ENCODE results near the gene SLC12A5.

The SLC12A5 gene

GRCh38 chr20:46007671-46008070, 21.3 kb upstream of the SLC12A5 start:
- no peak for DNase-seq

GRCh38 chr20:46009816-46010215, 19.2 kb upstream of the SLC12A5 start:
- DNase-seq: no peak

- DNase-seq: no peak
Measured at GRCh38 chr20:46010491-46011391, 18.3 kb upstream of the SLC12A5 start.

GRCh38 chr20:46011631-46012482, 17.2 kb upstream of the SLC12A5 start:
- DNase-seq: no peak

GRCh38 chr20:46012921-46013320, 16.1 kb upstream of the SLC12A5 start:
- DNase-seq: no peak

- no peak for DNase-seq
Measured at GRCh38 chr20:46013322-46013828, 15.6 kb upstream of the SLC12A5 start.

- DNase-seq: peak; percentile 48
Measured at GRCh38 chr20:46013829-46014516, 15.0 kb upstream of the SLC12A5 start.

DNA sequence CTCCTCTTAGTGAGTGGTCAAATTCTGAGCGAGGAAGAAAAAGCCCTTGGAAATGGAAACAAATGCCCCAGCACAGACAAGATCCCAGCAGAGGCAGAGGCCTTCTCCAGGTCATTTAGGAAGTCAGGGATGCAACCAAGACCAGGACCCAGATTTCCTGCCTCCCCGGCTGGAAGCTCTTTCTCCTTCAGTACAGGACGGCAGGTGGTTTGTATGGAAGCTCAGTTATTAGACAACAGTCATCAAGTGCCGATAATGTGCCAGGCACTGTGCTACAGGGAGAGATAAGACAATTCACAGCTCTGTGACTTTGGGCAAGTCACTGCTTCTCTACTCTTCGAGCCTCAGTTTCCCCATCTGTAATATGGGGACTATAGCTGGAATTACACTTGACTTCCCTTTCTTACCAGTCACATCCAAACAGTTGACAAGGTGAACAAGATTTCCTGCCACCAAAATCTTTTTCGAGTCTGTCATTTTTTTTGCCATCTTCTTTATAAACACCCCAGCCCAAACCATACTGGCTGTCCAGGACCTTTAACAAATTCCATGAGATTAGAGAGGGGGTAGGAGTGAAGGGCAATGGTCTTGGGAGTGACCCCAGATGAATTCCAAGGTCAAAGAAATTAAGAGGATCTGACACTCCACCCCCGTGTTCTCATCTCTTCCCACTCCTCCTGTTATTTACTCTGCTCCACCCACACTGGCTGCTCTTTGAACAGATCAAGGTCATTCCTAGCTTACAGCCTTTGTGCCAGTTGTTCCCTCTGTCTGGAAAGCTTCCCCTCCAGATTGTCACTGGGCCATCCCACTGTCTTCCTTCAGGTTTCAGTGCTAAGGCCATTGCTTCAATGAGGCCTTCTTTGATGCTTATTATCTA, 14.3 kb upstream of the SLC12A5 start:
- DNase-seq: no peak

DNA sequence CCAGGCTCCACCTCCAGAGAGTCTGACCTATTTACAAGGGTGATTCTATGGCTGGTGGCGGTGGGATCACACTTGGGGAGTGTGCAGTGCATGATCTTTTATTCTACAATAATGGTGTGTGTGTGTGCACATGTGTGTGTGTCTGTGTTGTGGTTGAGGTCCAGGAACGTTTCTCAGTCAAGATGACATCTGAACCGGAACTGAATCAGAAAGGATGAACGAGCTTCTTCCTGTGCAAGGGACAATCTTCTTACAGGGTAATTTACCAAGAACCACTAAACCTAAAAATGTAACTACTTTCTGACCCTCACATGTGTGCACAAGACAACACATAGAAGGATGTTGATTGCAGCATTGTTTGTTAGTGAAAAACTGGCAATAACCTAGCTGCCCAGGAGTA, 11.7 kb upstream of the SLC12A5 start:
- DNase-seq: no peak

- no peak for DNase-seq
Measured at GRCh38 chr20:46018112-46018511, 10.9 kb upstream of the SLC12A5 start.

DNA sequence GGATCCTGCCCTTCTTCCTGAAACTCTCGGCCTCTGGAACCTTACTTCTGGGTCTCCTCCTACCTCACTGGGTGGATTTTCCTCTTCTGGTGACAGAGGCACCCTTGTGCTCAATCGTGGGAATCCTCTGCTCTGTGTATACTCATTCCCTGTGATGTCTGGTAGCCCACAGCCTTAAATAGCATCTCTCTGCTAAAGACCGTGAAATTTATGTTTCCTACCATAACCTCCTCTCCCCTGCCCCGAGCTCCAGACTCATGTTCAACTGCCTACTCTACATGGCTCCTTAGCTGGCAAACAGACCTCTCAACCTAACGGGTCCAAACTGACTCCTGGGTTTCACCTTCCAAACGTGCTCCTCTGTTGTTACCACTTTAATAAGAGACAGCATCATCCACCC, 10.4 kb upstream of the SLC12A5 start:
- no peak for DNase-seq

- no peak for DNase-seq
Measured at GRCh38 chr20:46020555-46020954, 8.5 kb upstream of the SLC12A5 start.

DNA sequence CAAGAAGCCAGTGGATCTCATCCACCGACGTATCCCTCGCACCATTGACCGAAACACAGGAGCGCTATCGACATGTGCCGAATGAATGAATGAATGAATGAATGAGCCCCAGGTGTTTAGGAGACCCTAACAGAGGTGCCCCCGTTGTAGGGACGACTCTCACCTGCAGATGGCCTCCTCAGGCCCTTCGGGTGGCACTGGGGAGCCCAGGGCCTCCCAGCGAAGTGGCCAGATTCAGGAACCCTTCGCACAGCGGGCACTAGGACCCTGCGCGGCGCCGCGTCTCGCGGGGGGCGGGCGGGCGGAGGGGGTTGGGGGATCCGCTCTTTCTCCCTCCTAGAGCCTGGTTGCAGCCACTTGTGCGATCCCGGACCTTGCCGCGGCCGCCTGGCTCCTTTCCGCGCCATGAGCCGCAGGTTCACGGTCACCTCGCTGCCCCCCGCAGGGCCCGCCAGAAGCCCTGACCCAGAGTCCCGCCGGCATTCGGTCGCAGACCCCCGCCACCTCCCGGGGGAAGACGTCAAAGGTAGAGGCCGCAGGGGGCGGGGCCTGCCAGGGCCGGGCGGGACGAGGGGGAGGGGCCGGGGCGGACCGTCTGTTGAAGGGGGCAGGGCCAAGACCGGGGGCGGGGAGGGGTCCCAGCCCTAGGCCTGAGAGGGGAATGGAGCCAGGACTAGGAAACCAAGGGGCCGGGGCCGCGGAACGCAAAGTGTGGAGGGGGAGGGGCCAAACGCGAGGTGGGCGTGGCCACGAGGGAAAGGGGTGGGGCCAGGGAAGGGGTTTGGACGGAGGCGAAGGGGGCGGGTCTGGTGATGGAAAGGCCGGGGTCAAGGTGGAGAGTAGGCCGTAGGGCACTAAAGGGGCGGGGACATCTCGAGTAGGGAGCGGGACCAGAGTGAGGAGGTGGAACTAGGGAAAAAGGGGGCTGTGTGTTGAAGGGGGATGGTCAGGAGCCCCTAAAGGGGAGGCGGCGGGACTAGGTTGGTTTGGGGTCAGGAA, 7.4 kb upstream of the SLC12A5 start:
- DNase-seq: no peak

GRCh38 chr20:46022411-46023147, 6.4 kb upstream of the SLC12A5 start:
- peak; percentile 60 for DNase-seq

DNA sequence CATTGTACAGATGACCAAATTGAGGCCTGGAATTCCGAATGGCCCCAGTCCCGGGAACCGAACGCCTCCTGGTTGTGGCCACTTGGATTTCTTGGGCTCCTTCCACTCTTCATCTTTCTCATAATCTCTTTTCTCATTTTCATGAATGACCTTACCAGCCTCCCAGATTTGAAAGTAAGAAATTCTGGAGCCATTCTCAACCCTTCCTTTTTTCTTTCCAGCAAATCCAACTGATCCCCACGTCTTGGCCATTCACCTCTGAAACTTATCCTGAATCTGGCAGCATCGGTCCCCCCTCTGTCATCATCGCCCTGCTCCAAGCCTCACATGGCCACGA, 5.9 kb upstream of the SLC12A5 start:
- DNase-seq: no peak

DNA sequence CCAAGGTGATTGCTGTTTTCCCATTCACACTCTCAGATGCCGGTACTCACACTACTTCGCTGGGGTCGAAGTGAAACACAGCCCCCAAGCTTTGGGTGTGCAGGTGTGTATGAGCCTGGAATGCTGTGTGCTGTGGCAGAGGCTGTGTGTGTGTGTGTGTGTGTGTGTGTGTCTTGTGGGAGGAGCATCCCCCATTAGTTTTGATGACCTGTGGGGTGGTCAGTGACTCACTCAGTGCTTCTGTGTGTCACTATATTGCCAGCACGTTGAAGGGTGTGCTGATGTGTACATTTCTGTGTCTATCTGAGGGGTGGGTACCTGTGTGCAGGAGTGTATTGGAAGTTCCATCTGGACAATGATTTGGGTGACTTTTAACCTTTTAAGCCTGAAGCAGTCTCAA, 5.0 kb upstream of the SLC12A5 start:
- DNase-seq: no peak

DNA sequence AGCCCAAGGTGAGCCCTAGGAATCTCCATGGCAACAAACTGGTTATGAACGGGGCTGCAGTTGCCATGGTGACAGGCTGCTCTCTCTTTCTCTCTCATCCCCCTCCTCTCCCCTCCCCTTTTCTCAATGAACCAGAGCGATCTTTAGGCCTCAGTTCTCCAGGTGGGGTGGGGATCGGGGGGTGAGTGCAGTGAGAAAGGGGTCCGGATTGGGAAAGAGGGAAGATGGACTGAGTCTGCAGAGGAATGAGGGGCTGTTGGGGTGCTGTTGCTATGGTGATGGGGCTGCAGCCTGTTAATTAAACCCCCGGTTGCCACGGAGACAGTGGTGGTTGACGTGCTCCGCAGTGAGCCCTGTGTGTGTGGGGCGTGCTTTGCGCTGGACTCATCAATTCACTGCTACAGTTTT, 3.6 kb upstream of the SLC12A5 start:
- DNase-seq: no peak

GRCh38 chr20:46027245-46027853, 1.7 kb upstream of the SLC12A5 start:
- peak; percentile 24 for DNase-seq

- DNase-seq: no peak
Measured at GRCh38 chr20:46028110-46028509, 905 bp upstream of the SLC12A5 start.
